ENCODE results near the gene GPR143.

GPR143 gene

DNA sequence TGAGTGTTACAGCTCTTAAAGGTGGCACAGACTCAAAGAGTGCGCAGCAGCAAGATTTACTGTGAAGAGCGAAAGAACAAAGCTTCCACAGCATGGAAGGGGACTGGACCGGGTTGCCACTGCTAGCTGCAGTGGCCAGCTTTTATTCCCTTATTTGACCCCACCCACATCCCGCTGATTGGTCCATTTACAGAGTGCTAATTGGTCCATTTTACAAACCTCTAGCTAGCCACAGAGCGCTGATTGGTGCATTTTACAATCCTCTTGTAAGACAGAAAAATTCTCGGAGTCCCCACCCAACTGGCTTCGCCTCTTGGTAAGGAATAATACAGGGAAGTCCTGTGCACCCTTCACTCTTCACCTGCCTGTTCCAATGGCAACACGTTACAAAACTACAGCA is 18.7 kb upstream of the GPR143 start:
- H3K27ac ChIP-seq (ENCODE audit: extremely low read depth, low read depth, low read length) = no peak overlapping the region
- TF ChIP-seq KLF7 (tag by site-specific recombination; IDR thresholded peaks at IDR 0.05; ENCODE audit: borderline replicate concordance) (no peak), ZBTB17 (tag by site-specific recombination; IDR thresholded peaks at IDR 0.05) (no peak), OVOL3 (tag by site-specific recombination; IDR thresholded peaks at IDR 0.05) (no peak), TRIM28 (IDR thresholded peaks at IDR 0.05; ENCODE audit: borderline replicate concordance, low read length) (no peak), ZSCAN18 (tag by site-specific recombination; IDR thresholded peaks at IDR 0.05) (no peak), ZNF555 (tag by site-specific recombination; conservative IDR thresholded peaks at IDR 0.05) (no peak), EGR2 (tag by site-specific recombination; IDR thresholded peaks at IDR 0.05; ENCODE audit: low read depth) (no peak), ZNF548 (tag by site-specific recombination; IDR thresholded peaks at IDR 0.05) (no peak), ZNF274 (IDR thresholded peaks at IDR 0.05; ENCODE audit: low read length) (no peak), ZNF274 (tag by site-specific recombination; IDR thresholded peaks at IDR 0.05; ENCODE audit: borderline replicate concordance) (no peak), ZFP69B (tag by site-specific recombination; IDR thresholded peaks at IDR 0.05) (no peak), KLF8 (tag by site-specific recombination; IDR thresholded peaks at IDR 0.05) (no peak), ZNF121 (tag by site-specific recombination; IDR thresholded peaks at IDR 0.05) (no peak), MYNN (tag by site-specific recombination; IDR thresholded peaks at IDR 0.05; ENCODE audit: borderline replicate concordance) (no peak), ZNF214 (tag by site-specific recombination; IDR thresholded peaks at IDR 0.05; ENCODE audit: borderline replicate concordance) (no peak), ZXDB (tag by site-specific recombination; IDR thresholded peaks at IDR 0.05) (no peak), ZNF610 (tag by site-specific recombination; IDR thresholded peaks at IDR 0.05; ENCODE audit: borderline replicate concordance) (no peak), ZNF239 (tag by site-specific recombination; IDR thresholded peaks at IDR 0.05) (no peak), ZNF501 (tag by site-specific recombination; IDR thresholded peaks at IDR 0.05) (no peak)
- TF ChIP-seq, protein P1, sequence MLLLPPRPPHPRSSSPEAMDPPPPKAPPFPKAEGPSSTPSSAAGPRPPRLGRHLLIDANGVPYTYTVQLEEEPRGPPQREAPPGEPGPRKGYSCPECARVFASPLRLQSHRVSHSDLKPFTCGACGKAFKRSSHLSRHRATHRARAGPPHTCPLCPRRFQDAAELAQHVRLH (tag by site-specific recombination; IDR thresholded peaks at IDR 0.05) = no peak
- TF ChIP-seq, protein P2, sequence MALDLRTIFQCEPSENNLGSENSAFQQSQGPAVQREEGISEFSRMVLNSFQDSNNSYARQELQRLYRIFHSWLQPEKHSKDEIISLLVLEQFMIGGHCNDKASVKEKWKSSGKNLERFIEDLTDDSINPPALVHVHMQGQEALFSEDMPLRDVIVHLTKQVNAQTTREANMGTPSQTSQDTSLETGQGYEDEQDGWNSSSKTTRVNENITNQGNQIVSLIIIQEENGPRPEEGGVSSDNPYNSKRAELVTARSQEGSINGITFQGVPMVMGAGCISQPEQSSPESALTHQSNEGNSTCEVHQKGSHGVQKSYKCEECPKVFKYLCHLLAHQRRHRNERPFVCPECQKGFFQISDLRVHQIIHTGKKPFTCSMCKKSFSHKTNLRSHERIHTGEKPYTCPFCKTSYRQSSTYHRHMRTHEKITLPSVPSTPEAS (tag by site-specific recombination; IDR thresholded peaks at IDR 0.05) = no peak
- no peaks in the 10 kb centered on the region for H3K4me1 ChIP-seq (ENCODE audit: control insufficient read depth, insufficient read depth, low read length)
- H3K9me3 ChIP-seq (ENCODE audit: control insufficient read depth, insufficient read depth, low read depth, low read length) = no peaks in the 10 kb centered on the region
- H3K4me3 ChIP-seq (ENCODE audit: low read depth, low read length) = no peak overlapping the region
- H3K36me3 ChIP-seq (ENCODE audit: control insufficient read depth in 2 of 2, insufficient read depth in 1 of 2, low read length in 2 of 2) = no peaks in the 10 kb centered on the region
- POLR2A ChIA-PET = no interaction called here
- CTCF ChIA-PET = no interaction called here

DNA sequence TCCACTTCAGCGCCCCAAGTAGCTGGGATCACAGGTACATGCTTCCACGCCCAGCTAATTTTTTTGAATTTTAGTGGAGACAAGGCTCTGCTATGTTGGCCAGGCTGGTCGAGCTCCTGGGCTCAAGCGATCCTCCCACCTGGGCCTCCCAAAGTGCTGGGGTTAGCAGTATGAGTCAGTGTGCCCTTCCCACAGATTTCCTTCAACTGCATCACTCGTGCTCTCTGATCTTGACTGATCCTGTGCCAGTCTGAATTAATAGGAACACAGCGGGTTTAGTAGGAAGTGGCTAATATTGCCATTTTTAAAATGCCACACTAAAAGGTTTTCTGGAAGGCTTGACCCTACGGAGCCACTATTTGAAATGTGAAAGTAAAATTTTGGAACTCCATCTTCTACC is 16.3 kb upstream of the GPR143 start:
- Histone ChIP-seq H3K4me1 (ENCODE audit: control insufficient read depth, insufficient read depth, low read length) (no peaks in the 10 kb centered on the region), H3K36me3 (ENCODE audit: control insufficient read depth in 2 of 2, insufficient read depth in 1 of 2, low read length in 2 of 2) (no peaks in the 10 kb centered on the region), H3K27ac (ENCODE audit: extremely low read depth, low read depth, low read length) (no peak overlapping the region), H3K4me3 (ENCODE audit: low read depth, low read length) (no peak overlapping the region), H3K9me3 (ENCODE audit: control insufficient read depth, insufficient read depth, low read depth, low read length) (no peaks in the 10 kb centered on the region)
- CTCF ChIA-PET = no interaction called here
- POLR2A ChIA-PET = no interaction called here
- TF ChIP-seq ZNF239 (tag by site-specific recombination; IDR thresholded peaks at IDR 0.05) (no peak), ZBTB21 (tag by site-specific recombination; IDR thresholded peaks at IDR 0.05) (no peak), ZNF837 (tag by site-specific recombination; IDR thresholded peaks at IDR 0.05) (no peak), ZNF354C (tag by site-specific recombination; IDR thresholded peaks at IDR 0.05; ENCODE audit: borderline replicate concordance, low read depth) (no peak), SALL2 (tag by site-specific recombination; IDR thresholded peaks at IDR 0.05; ENCODE audit: borderline replicate concordance) (no peak), ZNF433 (tag by site-specific recombination; IDR thresholded peaks at IDR 0.05; ENCODE audit: low read depth) (no peak), ZNF114 (tag by site-specific recombination; IDR thresholded peaks at IDR 0.05) (no peak), ZNF529 (tag by site-specific recombination; IDR thresholded peaks at IDR 0.05; ENCODE audit: insufficient replicate concordance) (no peak), IKZF3 (tag by site-specific recombination; IDR thresholded peaks at IDR 0.05) (no peak), ZNF473 (tag by site-specific recombination; IDR thresholded peaks at IDR 0.05) (no peak), ZNF10 (tag by site-specific recombination; IDR thresholded peaks at IDR 0.05) (no peak), ZNF26 (tag by site-specific recombination; IDR thresholded peaks at IDR 0.05) (no peak), YY1 (tag by site-specific recombination; IDR thresholded peaks at IDR 0.05) (no peak), ZNF202 (tag by site-specific recombination; IDR thresholded peaks at IDR 0.05; ENCODE audit: borderline replicate concordance) (no peak), ZNF324 (tag by site-specific recombination; IDR thresholded peaks at IDR 0.05) (no peak)

All from HEK293 (cell line).